GM23338 (cell line): ENCODE results near the gene GRM4. TPM values are rescaled to one million over a fixed set of nuclear protein-coding genes. Genes with fewer than 3 reads are reported as not detected.

Source experiments
- ATAC-seq: fragments of 200-7000 bp; cut with Tn5 transposase; 3 replicates; pipeline ENCODE4 v1.9.1; 2020
- DNase-seq: peaks from one replicate; pipeline ENCODE4 v3.0.0-alpha.2; 2015; ENCODE audit warnings: low spot score
- H2AFZ ChIP-seq: fragments of 200-600 bp; sonication (generic); 2 replicates; pipeline ENCODE4 v1.8.0; 2016; ENCODE audit warnings: antibody characterized with exemption, mild to moderate bottlenecking, moderate library complexity
- H3F3A ChIP-seq: fragments of 200-600 bp; sonication (generic); replicated peaks from 2 replicates; pipeline ENCODE4 v1.8.0; 2017; ENCODE audit warnings: antibody characterized with exemption, mixed run types, low read depth
- H3K27ac ChIP-seq: fragments of 200-600 bp; sonication (generic); 2 replicates; pipeline ENCODE4 v1.6.1; 2016; ENCODE audit warnings: low read depth
- H3K27me3 ChIP-seq: fragments of 200-600 bp; sonication (generic); 2 replicates; pipeline ENCODE4 v1.8.0; 2016; ENCODE audit warnings: mild to moderate bottlenecking, mixed run types, moderate library complexity; ENCODE audit not compliant: insufficient read depth
- H3K36me3 ChIP-seq: fragments of 200-600 bp; sonication (generic); 2 replicates; pipeline ENCODE4 v1.8.0; 2016; ENCODE audit warnings: mild to moderate bottlenecking; ENCODE audit not compliant: insufficient read depth
- H3K4me1 ChIP-seq: fragments of 200-600 bp; sonication (generic); 2 replicates; pipeline ENCODE4 v1.8.0; 2016; ENCODE audit warnings: mild to moderate bottlenecking, moderate library complexity; ENCODE audit not compliant: insufficient read depth
- H3K4me2 ChIP-seq: fragments of 200-600 bp; sonication (generic); 2 replicates; pipeline ENCODE4 v1.7.1; 2017; ENCODE audit warnings: mixed run types
- H3K4me3 ChIP-seq: fragments of 200-600 bp; sonication (generic); 2 replicates; pipeline ENCODE4 v1.6.1; 2016; ENCODE audit warnings: mixed run types
- H3K79me2 ChIP-seq: fragments of 200-600 bp; sonication (generic); replicated peaks from 2 replicates; pipeline ENCODE4 v1.8.0; 2017; ENCODE audit warnings: mild to moderate bottlenecking; ENCODE audit not compliant: insufficient read depth
- H3K9me2 ChIP-seq: fragments of 200-600 bp; sonication (generic); 2 replicates; pipeline ENCODE4 v1.8.0; 2017; ENCODE audit not compliant: insufficient read depth
- H4K20me1 ChIP-seq: fragments of 200-600 bp; sonication (generic); replicated peaks from 2 replicates; pipeline ENCODE4 v1.8.0; 2017; ENCODE audit warnings: mild to moderate bottlenecking; ENCODE audit not compliant: insufficient read depth
- H3K27ac Mint-ChIP-seq: 2 replicates; pipeline ENCODE4 v1.8.0; 2020; ENCODE audit warnings: inconsistent platforms, mild to moderate bottlenecking, moderate library complexity, mixed read lengths
- H3K27me3 Mint-ChIP-seq: 3 replicates; pipeline ENCODE4 v1.8.0; 2022; ENCODE audit warnings: low read depth, mild to moderate bottlenecking, moderate library complexity, mixed read lengths, inconsistent platforms; ENCODE audit not compliant: insufficient read depth, poor library complexity
- H3K36me3 Mint-ChIP-seq: 3 replicates; pipeline ENCODE4 v1.8.0; 2021; ENCODE audit warnings: low read depth, mild to moderate bottlenecking, inconsistent platforms, moderate library complexity, mixed read lengths
- H3K4me1 Mint-ChIP-seq: 3 replicates; pipeline ENCODE4 v1.8.0; 2020; ENCODE audit warnings: mild to moderate bottlenecking, inconsistent platforms, mixed read lengths
- H3K4me3 Mint-ChIP-seq: 3 replicates; pipeline ENCODE4 v1.8.0; 2021; ENCODE audit warnings: moderate library complexity, mild to moderate bottlenecking, inconsistent platforms, mixed read lengths
- H3K9me3 Mint-ChIP-seq: 3 replicates; pipeline ENCODE4 v1.8.0; 2020; ENCODE audit warnings: moderate library complexity, mild to moderate bottlenecking, inconsistent platforms, mixed read lengths
- CREB1 ChIP-seq: fragments of 250-450 bp; sonication (Bioruptor Pico); IDR thresholded peaks from 2 replicates; pipeline ENCODE4 v1.5.0; 2020; ENCODE audit warnings: low read depth, mild to moderate bottlenecking, moderate library complexity
- EZH2 ChIP-seq: fragments of 200-600 bp; sonication (generic); IDR thresholded peaks from one replicate; pipeline ENCODE4 v1.8.0; 2017; ENCODE audit warnings: antibody characterized with exemption, mild to moderate bottlenecking, low read depth; ENCODE audit not compliant: unreplicated experiment
- EZH2phosphoT487 ChIP-seq: fragments of 200-600 bp; sonication (generic); IDR thresholded peaks from one replicate; pipeline ENCODE4 v1.8.1; 2018; ENCODE audit warnings: antibody characterized with exemption; ENCODE audit not compliant: unreplicated experiment
- JUNB ChIP-seq: IDR thresholded peaks from one replicate; pipeline ENCODE4 v1.6.1; 2016; ENCODE audit warnings: antibody characterized with exemption; ENCODE audit not compliant: unreplicated experiment
- POLR2AphosphoS5 ChIP-seq: IDR thresholded peaks from 2 replicates; pipeline ENCODE4 v1.6.1; 2016; ENCODE audit warnings: antibody characterized with exemption, low read depth
- STAT1 ChIP-seq: IDR thresholded peaks from one replicate; pipeline ENCODE4 v1.6.1; 2016; ENCODE audit warnings: antibody characterized with exemption; ENCODE audit not compliant: unreplicated experiment
- ZNF331 ChIP-seq: fragments of 250-450 bp; sonication (Bioruptor Pico); IDR thresholded peaks from 2 replicates; pipeline ENCODE4 v1.5.0; 2020; ENCODE audit warnings: low read depth, mild to moderate bottlenecking, moderate library complexity
- polyA plus RNA-seq: library from polyadenylated mRNA; unstranded; fragments of >200 nt; fragmentation: Nextera tagmentation; extraction: Ambion mirVana; gene quantifications from 2 replicates; pipeline ENCODE4 v1.2.1, GENCODE V29; 2016
- total RNA-seq: library from RNA; depleted of rRNA; stranded (reverse); fragments of >200 nt; shearing (Covaris generic); gene quantifications from 2 replicates; pipeline ENCODE4 v1.2.3, GENCODE V29; 2014
- TF ChIP-seq, protein P1 (sequence below): fragments of 250-450 bp; sonication (Bioruptor Pico); IDR thresholded peaks from 2 replicates; pipeline ENCODE4 v1.5.0; 2020; ENCODE audit warnings: mild to moderate bottlenecking, moderate library complexity
- TF ChIP-seq, protein P2 (sequence below): IDR thresholded peaks from 2 replicates; pipeline ENCODE4 v1.6.1; 2016; ENCODE audit warnings: antibody characterized with exemption
- TF ChIP-seq, protein P3 (sequence below): IDR thresholded peaks from one replicate; pipeline ENCODE4 v1.6.1; 2018; ENCODE audit warnings: antibody characterized with exemption; ENCODE audit not compliant: unreplicated experiment
- TF ChIP-seq, protein P4 (sequence below), 2 experiments: fragments of 200-600 bp in 1 of 2; sonication (generic) in 1 of 2; conservative IDR thresholded peaks; 2 replicates each; pipeline versions ENCODE4 v1.5.1 to v1.6.1; 2016 to 2017; ENCODE audit warnings: antibody characterized with exemption in 2 of 2, low read depth in 2 of 2, mild to moderate bottlenecking in 2 of 2, moderate library complexity in 1 of 2

The GRM4 gene
- total and polyA plus RNA-seq, 2 experiments from 2014 or later: 7.0 to 30.6 TPM

DNA sequence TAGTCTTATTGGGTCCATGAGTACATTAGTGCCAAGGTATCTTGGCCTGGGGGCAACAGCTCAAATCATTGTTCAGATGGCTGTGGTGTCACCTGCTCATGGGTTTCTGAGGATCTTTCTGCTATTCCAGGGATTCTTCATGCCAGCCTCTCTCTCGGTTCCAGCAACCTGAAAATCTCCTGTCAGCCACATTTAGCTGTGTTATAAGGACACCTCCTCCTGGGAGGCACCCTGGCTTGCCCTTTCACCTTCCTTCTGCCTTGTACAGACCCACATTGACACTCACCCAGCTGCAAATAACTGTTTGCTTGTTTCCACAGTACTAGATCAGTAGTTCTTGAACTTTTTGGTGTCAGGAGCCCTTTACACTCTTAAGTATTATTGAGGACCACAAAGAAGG is 159.9 kb downstream of the GRM4 start (continued):
- TF ChIP-seq, protein P1, sequence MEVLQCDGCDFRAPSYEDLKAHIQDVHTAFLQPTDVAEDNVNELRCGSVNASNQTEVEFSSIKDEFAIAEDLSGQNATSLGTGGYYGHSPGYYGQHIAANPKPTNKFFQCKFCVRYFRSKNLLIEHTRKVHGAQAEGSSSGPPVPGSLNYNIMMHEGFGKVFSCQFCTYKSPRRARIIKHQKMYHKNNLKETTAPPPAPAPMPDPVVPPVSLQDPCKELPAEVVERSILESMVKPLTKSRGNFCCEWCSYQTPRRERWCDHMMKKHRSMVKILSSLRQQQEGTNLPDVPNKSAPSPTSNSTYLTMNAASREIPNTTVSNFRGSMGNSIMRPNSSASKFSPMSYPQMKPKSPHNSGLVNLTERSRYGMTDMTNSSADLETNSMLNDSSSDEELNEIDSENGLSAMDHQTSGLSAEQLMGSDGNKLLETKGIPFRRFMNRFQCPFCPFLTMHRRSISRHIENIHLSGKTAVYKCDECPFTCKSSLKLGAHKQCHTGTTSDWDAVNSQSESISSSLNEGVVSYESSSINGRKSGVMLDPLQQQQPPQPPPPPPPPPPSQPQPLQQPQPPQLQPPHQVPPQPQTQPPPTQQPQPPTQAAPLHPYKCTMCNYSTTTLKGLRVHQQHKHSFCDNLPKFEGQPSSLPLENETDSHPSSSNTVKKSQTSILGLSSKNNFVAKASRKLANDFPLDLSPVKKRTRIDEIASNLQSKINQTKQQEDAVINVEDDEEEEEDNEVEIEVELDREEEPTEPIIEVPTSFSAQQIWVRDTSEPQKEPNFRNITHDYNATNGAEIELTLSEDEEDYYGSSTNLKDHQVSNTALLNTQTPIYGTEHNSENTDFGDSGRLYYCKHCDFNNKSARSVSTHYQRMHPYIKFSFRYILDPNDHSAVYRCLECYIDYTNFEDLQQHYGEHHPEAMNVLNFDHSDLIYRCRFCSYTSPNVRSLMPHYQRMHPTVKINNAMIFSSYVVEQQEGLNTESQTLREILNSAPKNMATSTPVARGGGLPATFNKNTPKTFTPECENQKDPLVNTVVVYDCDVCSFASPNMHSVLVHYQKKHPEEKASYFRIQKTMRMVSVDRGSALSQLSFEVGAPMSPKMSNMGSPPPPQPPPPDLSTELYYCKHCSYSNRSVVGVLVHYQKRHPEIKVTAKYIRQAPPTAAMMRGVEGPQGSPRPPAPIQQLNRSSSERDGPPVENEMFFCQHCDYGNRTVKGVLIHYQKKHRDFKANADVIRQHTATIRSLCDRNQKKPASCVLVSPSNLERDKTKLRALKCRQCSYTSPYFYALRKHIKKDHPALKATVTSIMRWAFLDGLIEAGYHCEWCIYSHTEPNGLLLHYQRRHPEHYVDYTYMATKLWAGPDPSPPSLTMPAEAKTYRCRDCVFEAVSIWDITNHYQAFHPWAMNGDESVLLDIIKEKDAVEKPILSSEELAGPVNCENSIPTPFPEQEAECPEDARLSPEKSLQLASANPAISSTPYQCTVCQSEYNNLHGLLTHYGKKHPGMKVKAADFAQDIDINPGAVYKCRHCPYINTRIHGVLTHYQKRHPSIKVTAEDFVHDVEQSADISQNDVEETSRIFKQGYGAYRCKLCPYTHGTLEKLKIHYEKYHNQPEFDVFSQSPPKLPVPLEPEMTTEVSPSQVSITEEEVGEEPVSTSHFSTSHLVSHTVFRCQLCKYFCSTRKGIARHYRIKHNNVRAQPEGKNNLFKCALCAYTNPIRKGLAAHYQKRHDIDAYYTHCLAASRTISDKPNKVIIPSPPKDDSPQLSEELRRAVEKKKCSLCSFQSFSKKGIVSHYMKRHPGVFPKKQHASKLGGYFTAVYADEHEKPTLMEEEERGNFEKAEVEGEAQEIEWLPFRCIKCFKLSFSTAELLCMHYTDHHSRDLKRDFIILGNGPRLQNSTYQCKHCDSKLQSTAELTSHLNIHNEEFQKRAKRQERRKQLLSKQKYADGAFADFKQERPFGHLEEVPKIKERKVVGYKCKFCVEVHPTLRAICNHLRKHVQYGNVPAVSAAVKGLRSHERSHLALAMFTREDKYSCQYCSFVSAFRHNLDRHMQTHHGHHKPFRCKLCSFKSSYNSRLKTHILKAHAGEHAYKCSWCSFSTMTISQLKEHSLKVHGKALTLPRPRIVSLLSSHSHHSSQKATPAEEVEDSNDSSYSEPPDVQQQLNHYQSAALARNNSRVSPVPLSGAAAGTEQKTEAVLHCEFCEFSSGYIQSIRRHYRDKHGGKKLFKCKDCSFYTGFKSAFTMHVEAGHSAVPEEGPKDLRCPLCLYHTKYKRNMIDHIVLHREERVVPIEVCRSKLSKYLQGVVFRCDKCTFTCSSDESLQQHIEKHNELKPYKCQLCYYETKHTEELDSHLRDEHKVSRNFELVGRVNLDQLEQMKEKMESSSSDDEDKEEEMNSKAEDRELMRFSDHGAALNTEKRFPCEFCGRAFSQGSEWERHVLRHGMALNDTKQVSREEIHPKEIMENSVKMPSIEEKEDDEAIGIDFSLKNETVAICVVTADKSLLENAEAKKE (CRISPR knock-in tag): no peak

DNA sequence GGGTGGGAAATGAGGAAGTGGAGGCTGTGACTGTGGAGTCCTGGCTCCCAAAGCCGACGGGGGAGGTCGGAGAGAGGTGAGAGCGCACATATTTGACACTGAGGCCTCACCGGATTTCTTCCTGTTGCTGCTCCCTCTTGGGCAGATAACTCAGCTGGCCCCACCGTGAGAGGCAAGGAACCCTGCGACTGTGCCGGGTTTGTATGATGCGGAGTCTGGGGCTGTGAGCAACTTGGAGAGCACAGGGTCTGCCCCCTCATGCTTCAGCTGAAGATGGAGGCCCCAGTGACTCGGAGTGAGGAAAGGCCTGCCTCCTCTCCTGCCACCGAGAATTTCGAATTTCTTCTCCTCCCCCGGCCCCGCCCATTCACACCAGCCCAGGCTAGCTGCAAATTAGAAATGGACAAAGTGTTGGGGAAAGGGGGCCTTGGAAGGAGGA is 160.6 kb downstream of the GRM4 start:
- H3K4me1 Mint-ChIP-seq: peaks cover 17% of the 10 kb centered on the region
- TF ChIP-seq, protein P2, sequence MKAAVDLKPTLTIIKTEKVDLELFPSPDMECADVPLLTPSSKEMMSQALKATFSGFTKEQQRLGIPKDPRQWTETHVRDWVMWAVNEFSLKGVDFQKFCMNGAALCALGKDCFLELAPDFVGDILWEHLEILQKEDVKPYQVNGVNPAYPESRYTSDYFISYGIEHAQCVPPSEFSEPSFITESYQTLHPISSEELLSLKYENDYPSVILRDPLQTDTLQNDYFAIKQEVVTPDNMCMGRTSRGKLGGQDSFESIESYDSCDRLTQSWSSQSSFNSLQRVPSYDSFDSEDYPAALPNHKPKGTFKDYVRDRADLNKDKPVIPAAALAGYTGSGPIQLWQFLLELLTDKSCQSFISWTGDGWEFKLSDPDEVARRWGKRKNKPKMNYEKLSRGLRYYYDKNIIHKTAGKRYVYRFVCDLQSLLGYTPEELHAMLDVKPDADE: no peak
- TF ChIP-seq JUNB (no peak), CREB1 (CRISPR knock-in tag) (no peak), EZH2 (no peak), STAT1 (no peak), EZH2phosphoT487 (no peak), ZNF331 (no peak), POLR2AphosphoS5 (no peak)
- TF ChIP-seq, protein P3, sequence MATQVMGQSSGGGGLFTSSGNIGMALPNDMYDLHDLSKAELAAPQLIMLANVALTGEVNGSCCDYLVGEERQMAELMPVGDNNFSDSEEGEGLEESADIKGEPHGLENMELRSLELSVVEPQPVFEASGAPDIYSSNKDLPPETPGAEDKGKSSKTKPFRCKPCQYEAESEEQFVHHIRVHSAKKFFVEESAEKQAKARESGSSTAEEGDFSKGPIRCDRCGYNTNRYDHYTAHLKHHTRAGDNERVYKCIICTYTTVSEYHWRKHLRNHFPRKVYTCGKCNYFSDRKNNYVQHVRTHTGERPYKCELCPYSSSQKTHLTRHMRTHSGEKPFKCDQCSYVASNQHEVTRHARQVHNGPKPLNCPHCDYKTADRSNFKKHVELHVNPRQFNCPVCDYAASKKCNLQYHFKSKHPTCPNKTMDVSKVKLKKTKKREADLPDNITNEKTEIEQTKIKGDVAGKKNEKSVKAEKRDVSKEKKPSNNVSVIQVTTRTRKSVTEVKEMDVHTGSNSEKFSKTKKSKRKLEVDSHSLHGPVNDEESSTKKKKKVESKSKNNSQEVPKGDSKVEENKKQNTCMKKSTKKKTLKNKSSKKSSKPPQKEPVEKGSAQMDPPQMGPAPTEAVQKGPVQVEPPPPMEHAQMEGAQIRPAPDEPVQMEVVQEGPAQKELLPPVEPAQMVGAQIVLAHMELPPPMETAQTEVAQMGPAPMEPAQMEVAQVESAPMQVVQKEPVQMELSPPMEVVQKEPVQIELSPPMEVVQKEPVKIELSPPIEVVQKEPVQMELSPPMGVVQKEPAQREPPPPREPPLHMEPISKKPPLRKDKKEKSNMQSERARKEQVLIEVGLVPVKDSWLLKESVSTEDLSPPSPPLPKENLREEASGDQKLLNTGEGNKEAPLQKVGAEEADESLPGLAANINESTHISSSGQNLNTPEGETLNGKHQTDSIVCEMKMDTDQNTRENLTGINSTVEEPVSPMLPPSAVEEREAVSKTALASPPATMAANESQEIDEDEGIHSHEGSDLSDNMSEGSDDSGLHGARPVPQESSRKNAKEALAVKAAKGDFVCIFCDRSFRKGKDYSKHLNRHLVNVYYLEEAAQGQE: no peak
- TF ChIP-seq, protein P4, sequence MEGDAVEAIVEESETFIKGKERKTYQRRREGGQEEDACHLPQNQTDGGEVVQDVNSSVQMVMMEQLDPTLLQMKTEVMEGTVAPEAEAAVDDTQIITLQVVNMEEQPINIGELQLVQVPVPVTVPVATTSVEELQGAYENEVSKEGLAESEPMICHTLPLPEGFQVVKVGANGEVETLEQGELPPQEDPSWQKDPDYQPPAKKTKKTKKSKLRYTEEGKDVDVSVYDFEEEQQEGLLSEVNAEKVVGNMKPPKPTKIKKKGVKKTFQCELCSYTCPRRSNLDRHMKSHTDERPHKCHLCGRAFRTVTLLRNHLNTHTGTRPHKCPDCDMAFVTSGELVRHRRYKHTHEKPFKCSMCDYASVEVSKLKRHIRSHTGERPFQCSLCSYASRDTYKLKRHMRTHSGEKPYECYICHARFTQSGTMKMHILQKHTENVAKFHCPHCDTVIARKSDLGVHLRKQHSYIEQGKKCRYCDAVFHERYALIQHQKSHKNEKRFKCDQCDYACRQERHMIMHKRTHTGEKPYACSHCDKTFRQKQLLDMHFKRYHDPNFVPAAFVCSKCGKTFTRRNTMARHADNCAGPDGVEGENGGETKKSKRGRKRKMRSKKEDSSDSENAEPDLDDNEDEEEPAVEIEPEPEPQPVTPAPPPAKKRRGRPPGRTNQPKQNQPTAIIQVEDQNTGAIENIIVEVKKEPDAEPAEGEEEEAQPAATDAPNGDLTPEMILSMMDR (conservative IDR thresholded peaks at IDR 0.05; ENCODE audit: low read depth in 2 of 2): no peak

More for the DNA sequence above, 160.6 kb downstream of the GRM4 start:
- H3K4me1 ChIP-seq: no peaks in the 10 kb centered on the region; the same call in 1 of the 2 replicates
- no peaks in the 10 kb centered on the region for H4K20me1 ChIP-seq
- H3K36me3 ChIP-seq: no peaks in the 10 kb centered on the region
- no peaks in the 10 kb centered on the region for H3K27me3 ChIP-seq
- H3K9me3 Mint-ChIP-seq: peaks cover 9% of the 10 kb centered on the region
- no peak overlapping the region for H3K27ac ChIP-seq
- H3K4me3 ChIP-seq: no peak overlapping the region
- H3K27me3 Mint-ChIP-seq: peaks cover 27% of the 10 kb centered on the region
- H2AFZ ChIP-seq: no peak overlapping the region
- 0 out of 3 replicates have a peak, but pooled peaks cover 3% of the 10 kb centered on the region for H3K36me3 Mint-ChIP-seq
- H3K9me2 ChIP-seq: no peaks in the 10 kb centered on the region
- DNase-seq (no peak), ATAC-seq (no peak)
- no peaks in the 10 kb centered on the region for H3F3A ChIP-seq
- H3K27ac Mint-ChIP-seq: no peak overlapping the region
- no peak overlapping the region for H3K4me3 Mint-ChIP-seq
- H3K79me2 ChIP-seq: no peaks in the 10 kb centered on the region
- H3K4me2 ChIP-seq: no peak overlapping the region
